Ramos (cell line): ENCODE measurements around the gene FTL.
"Not testable (repeated sequence)": the region's sequence is repeated elsewhere in the genome, so short reads cannot be mapped to it uniquely, and the experiment has no call there.

ENCODE experiments used
- in situ Hi-C: fragments of 300-500 bp; cut with MboI; formaldehyde crosslinking; loops from one replicate; pipeline ENCODE4 v1.14.3; 2022; ENCODE audit warnings: low sequenced_read_pairs; ENCODE audit not compliant: unreplicated experiment

FTL gene

GRCh38 chr19:48965040-48965805, at the start of gene FTL:
Gene FTL (plus strand): TSS chr19:48965309. CDS start chr19:48965508, 199 bp downstream.
- in situ Hi-C loops = loop anchor here (10.0 kb wide), 1 partner anchor 320 kb away; the partner anchor contains the start of gene CA11

GRCh38 chr19:48915757-48916156, 49.4 kb upstream of the FTL start:
- in situ Hi-C loops = no loop called here

- in situ Hi-C loops = no loop called here
Observed at GRCh38 chr19:48918071-48918470, 47.0 kb upstream of the FTL start.

- in situ Hi-C loops = no loop called here
Observed at GRCh38 chr19:48918801-48919247, 46.3 kb upstream of the FTL start.

GRCh38 chr19:48919271-48919670, 45.8 kb upstream of the FTL start:
- in situ Hi-C loops = not testable (repeated sequence)

- in situ Hi-C loops = no loop called here
Observed at GRCh38 chr19:48920949-48921348, 44.2 kb upstream of the FTL start.

GRCh38 chr19:48921721-48922500, 43.2 kb upstream of the FTL start:
- in situ Hi-C loops = no loop called here

GRCh38 chr19:48922548-48923490, 42.3 kb upstream of the FTL start:
- in situ Hi-C loops = no loop called here

- in situ Hi-C loops = no loop called here
Observed at GRCh38 chr19:48925240-48925843, 39.8 kb upstream of the FTL start.

GRCh38 chr19:48925890-48926289, 39.2 kb upstream of the FTL start:
- in situ Hi-C loops = not testable (repeated sequence)

GRCh38 chr19:48926909-48927308, 38.2 kb upstream of the FTL start:
- in situ Hi-C loops = no loop called here

GRCh38 chr19:48927692-48928091, 37.4 kb upstream of the FTL start:
- in situ Hi-C loops = not testable (repeated sequence)

- in situ Hi-C loops = no loop called here
Observed at GRCh38 chr19:48928164-48929025, 36.7 kb upstream of the FTL start.

- in situ Hi-C loops = no loop called here
Observed at GRCh38 chr19:48933382-48933932, 31.7 kb upstream of the FTL start, which contains the start of gene DHDH. Gene DHDH (plus strand): TSS chr19:48933699. CDS start chr19:48933722, 23 bp downstream.

GRCh38 chr19:48934837-48935236, 30.3 kb upstream of the FTL start:
- in situ Hi-C loops = no loop called here

GRCh38 chr19:48935864-48936263, 29.2 kb upstream of the FTL start:
- in situ Hi-C loops = no loop called here

- in situ Hi-C loops = no loop called here
Observed at GRCh38 chr19:48938256-48938655, 26.9 kb upstream of the FTL start.

GRCh38 chr19:48940902-48941301, 24.2 kb upstream of the FTL start:
- in situ Hi-C loops = no loop called here

GRCh38 chr19:48943081-48943480, 22.0 kb upstream of the FTL start:
- in situ Hi-C loops = no loop called here
